Measurements from ENCODE around the gene ROBO2.

The ROBO2 gene

GRCh38 chr3:77271306-77271705 is 231.4 kb downstream of the ROBO2 start:
- no peak for DNase-seq

DNA sequence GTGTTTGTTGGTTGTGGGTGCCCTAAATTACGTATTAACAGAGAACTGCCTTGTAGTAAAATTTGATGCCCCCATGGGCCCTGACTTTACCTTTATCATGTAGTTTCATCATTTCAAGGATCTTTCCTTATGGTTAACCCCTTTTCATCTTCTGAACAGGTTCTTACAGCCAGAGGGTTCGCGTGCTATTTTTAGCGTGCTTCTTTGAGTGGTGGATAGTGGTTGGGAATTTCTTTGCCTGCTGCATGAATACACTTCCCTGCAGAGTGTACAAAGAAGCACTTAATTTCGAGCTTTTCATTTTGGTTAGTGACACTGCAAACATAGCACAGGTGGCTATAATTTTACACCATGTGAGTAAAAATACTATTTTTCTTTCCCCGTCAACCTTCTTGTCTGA is 231.8 kb downstream of the ROBO2 start:
- DNase-seq: no peak

DNA sequence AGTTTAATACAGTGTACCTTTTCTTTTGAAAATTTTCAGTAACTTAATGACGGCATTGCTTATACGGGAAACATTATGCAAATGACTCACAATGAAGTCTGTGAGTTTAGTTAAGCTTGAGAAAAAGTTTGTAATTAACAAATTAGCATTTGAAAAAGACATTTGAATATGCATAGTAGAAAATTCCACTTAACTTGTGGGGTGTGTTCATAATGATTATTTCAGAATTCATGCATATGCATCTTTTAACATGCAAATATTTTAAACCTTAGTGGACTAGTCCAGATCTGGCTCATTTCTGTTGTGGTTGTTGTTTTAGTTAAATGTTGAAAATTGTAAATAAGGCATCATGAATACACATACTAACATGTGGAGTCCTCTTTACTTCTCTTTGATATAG is 239.4 kb downstream of the ROBO2 start:
- DNase-seq: no peak

DNA sequence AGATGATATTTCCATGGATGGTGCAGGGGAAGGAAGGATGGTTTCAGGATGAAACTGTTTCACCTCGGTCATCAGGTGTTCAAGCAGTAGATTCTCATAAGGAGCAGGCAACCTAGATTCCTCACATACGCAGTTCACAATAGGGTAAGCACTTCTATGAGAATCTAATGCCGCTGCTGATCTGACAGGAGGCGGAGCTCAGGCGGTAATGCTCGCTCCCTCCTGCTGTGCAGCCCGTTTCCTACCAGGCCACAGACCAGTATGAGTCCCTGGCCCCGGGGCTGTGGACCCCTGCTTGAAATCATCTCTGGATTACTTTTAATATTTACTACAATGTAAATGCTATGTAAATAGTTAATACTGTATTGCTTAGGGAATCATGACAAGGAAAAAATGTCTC is 241.8 kb downstream of the ROBO2 start:
- DNase-seq: no peak

- no peak for DNase-seq
Measured at GRCh38 chr3:77283108-77283507, 243.2 kb downstream of the ROBO2 start.

DNA sequence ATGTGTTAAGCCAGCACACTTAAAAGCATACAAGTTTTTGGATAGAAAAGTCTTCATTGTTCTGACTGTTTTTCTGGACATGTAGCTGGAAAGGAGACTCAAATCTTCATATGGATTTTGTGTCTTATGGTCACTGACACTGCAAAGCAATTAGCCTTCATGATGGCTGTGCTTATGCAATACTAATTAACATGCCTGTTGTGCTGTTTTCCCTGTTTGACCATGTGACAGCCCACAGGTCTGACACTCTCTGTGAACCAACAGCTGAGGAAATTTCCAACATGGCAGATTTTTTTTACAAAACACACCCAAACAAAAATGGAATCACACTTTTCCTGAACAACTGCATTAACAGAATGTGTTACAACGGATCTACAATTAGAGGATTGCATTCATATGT is 248.4 kb downstream of the ROBO2 start:
- DNase-seq: no peak

- no peak for DNase-seq
Measured at GRCh38 chr3:77296527-77296926, 256.6 kb downstream of the ROBO2 start.

GRCh38 chr3:77298417-77298816 is 258.5 kb downstream of the ROBO2 start:
- no peak for DNase-seq

DNA sequence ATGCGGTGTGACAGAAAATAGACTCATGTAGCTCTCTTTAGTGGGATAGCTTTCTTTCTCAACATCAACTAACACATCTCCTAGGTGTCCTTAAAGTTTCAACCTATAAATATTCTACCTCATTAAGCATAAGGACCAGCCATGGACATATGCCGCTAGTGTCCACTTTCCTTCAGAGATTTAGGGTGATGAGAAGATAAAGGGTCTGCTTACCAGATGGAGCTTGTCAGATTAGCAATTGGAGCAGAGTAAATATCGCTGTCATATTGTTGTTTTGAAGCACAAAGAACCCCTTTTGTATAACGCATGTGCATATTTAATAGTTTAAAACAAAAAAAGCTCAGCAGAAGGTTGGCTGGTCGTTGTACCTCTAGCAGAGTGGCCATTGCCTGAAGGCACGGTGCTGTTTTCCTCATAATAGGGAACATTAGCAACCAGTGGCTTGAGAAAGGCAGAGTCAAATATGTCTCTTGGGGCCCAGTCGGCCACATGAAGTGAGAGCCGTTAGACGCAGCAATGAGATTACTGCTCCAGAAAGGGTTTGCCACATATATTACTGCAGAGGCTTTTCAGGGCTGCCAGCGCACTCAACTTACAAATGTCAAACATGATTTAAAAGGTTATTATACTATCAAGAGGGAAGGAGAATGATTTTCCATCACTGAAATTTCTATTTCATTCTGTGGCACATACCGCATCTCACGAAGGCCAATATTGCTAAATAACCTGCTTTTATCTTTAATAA is 264.2 kb downstream of the ROBO2 start:
- no peak for DNase-seq

DNA sequence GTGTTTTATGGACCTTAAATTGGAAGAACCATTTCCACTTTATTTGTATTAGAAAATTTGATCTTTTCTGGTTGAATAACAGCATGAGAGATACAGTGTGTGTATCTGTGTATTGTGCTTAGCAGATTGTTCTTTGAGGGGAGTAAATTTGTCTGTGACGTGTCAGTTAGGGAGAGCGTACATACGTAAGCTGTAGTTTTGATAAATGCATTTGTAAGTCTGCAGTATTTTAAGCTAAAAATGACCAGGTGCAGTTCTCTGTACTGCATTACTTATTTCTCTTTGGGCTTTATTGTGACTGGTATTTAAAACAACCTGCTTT is 264.8 kb downstream of the ROBO2 start:
- no peak for DNase-seq

GRCh38 chr3:77309460-77309859 is 269.6 kb downstream of the ROBO2 start:
- DNase-seq: no peak

DNA sequence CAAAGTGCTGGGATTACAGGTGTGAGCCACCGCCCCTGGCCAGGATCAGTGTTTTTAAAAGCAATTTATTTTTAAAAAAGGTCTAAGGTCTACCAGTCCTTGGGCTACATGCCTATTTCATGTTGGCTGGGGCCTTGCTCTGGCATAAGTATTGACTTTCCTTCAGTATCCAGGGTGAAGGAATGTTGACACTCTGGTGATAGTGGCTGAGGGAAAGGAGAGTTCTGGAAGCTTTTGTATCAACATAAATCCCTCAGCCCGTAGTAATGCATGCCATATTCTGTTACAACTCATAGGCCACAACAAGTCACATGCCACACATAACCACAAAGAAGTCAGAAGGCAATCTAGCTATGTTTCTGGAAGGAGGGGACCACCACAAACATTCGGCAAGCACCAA is 273.9 kb downstream of the ROBO2 start:
- no peak for DNase-seq

GRCh38 chr3:77319711-77320110 is 279.8 kb downstream of the ROBO2 start:
- no peak for DNase-seq

GRCh38 chr3:77320514-77320913 is 280.6 kb downstream of the ROBO2 start:
- no peak for DNase-seq

DNA sequence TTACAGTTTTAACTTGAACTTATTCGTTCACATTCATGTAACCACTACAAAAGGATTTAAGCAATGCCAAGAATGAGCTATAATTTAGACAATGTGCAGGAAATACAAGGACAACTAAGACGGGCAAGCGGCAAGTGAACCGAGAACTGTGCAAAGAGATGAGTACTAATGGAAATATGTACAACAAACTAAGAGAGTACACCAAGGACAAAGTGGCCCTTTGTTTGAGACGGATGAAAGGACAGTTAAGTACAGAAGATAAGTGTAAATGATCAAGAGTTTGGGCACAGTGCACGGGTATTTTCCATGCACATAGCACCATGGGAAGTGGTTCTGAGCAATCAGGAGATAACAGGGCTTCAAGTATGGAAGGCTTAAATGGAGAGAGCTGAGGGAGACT is 281.7 kb downstream of the ROBO2 start:
- no peak for DNase-seq

DNA sequence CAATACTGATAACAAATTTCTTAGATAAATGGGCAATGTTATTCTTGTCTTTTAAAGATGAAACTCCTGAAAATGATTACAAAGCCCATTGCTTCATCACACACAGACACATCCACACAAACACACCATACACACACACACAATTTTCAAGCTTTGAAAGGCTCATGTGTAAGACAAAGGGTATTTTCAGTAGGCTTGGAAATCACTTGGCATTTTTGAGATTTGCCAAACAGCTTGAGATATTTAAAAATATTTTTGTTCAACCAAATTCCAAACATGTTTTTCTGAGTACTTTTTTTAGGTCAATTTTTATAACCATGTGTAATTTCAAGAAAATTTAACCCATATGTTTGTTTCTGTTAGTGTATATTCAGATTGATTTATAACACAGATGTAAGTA is 283.7 kb downstream of the ROBO2 start:
- no peak for DNase-seq

DNA sequence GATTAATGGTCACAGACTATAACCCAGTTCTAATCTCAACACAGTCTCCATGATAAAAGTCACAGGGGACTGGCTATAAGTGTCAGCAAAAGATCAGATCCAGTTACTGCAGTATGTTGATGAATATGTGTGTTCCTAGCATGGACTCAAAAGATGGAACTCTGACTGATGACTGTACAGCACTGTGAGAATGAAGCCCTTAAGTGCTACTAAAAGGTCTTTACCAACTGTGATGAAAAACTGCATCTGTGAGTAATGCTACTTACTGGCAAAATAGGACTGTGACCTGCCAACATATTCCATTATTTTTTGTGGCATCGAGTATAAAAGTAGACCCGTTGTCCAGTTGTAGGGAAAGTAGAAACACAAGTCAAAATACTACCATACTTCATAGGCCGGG is 284.2 kb downstream of the ROBO2 start:
- DNase-seq: no peak

GRCh38 chr3:77325280-77325679 is 285.4 kb downstream of the ROBO2 start:
- no peak for DNase-seq

- no peak for DNase-seq
Measured at GRCh38 chr3:77325702-77326101, 285.8 kb downstream of the ROBO2 start.

- no peak for DNase-seq
Measured at GRCh38 chr3:77326586-77326985, 286.7 kb downstream of the ROBO2 start.

GRCh38 chr3:77328690-77329089 is 288.8 kb downstream of the ROBO2 start:
- DNase-seq: no peak

DNA sequence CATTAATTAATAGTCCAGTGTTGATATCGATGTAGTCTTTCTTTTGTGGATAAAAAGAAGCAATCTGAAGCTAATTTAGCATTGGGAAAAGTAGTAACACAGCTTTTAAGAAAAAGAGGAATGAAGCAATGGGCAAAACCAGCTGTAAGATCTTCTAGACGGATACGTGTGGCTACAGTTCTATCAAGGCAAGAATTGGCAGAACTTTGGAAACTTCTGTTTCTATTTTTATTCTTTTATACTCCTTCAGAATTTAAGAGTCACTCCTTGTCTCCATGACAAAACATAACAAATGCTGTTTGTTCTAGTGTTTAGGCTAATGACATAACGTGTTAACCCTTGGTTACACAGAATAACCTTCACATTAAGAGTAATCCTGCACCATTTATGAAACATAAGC is 289.2 kb downstream of the ROBO2 start:
- DNase-seq: no peak

DNA sequence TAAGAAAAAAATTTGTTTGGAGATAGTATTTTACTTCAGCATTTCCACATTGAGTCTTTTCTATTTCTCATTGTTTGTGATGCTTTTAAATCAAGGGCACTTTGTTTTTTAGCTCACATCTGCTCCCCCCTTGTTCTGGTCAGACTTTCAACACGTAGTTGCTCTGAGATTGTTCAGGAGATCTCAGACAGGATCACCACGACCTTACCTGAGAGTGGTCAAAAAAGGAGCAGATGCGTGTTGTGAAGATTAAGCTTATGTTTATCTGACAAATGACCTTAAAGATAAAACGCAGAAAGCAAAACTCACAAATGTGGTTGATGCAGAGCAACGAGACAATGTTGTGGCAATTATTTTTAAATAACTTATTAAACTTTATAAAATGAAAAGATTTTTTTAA is 298.3 kb downstream of the ROBO2 start:
- no peak for DNase-seq

GRCh38 chr3:77342027-77342426 is 302.1 kb downstream of the ROBO2 start:
- DNase-seq: no peak

GRCh38 chr3:77342688-77343087 is 302.8 kb downstream of the ROBO2 start:
- no peak for DNase-seq

- no peak for DNase-seq
Measured at GRCh38 chr3:77345009-77345408, 305.1 kb downstream of the ROBO2 start.
